Hepatic stellate cell (primary cell): ENCODE data around the gene TNFAIP8L1.

ENCODE experiments used
- DNase-seq: peaks from one replicate; pipeline ENCODE4 v3.0.0; 2011; ENCODE audit warnings: low spot score

The TNFAIP8L1 gene

GRCh38 chr19:4609878-4610511 lies 29.3 kb upstream of the TNFAIP8L1 start:
- no peak for DNase-seq

- no peak for DNase-seq
These were observed 26.0 kb upstream of the TNFAIP8L1 start for GRCh38 chr19:4613254-4613751.

- DNase-seq = no peak
These were observed 21.3 kb upstream of the TNFAIP8L1 start for GRCh38 chr19:4618019-4618418.

GRCh38 chr19:4619668-4620294 lies 19.5 kb upstream of the TNFAIP8L1 start:
- DNase-seq = no peak

GRCh38 chr19:4620675-4621074 lies 18.6 kb upstream of the TNFAIP8L1 start:
- DNase-seq = no peak

GRCh38 chr19:4622695-4623421 lies 16.5 kb upstream of the TNFAIP8L1 start:
- no peak for DNase-seq

- no peak for DNase-seq
These were observed 15.0 kb upstream of the TNFAIP8L1 start for GRCh38 chr19:4624301-4624700.

- no peak for DNase-seq
These were observed 14.5 kb upstream of the TNFAIP8L1 start for GRCh38 chr19:4624733-4625362.

GRCh38 chr19:4633140-4633967 lies 6.0 kb upstream of the TNFAIP8L1 start:
- peak; percentile 67 for DNase-seq

- no peak for DNase-seq
These were observed 3.6 kb upstream of the TNFAIP8L1 start for GRCh38 chr19:4635754-4636116.

- peak; percentile 85 for DNase-seq
These were observed 3.1 kb upstream of the TNFAIP8L1 start for GRCh38 chr19:4636151-4636717.

- DNase-seq = no peak
These were observed 2.6 kb upstream of the TNFAIP8L1 start for GRCh38 chr19:4636761-4637160.

GRCh38 chr19:4638317-4638716 lies 999 bp upstream of the TNFAIP8L1 start:
- no peak for DNase-seq

GRCh38 chr19:4639531-4640246 lies 373 bp downstream of the TNFAIP8L1 start:
- DNase-seq = no peak

- no peak for DNase-seq
These were observed 1.1 kb downstream of the TNFAIP8L1 start for GRCh38 chr19:4640247-4641000.

GRCh38 chr19:4641132-4641531 lies 1.8 kb downstream of the TNFAIP8L1 start:
- no peak for DNase-seq

GRCh38 chr19:4642625-4643024 lies 3.3 kb downstream of the TNFAIP8L1 start:
- no peak for DNase-seq

- no peak for DNase-seq
These were observed 6.4 kb downstream of the TNFAIP8L1 start for GRCh38 chr19:4645718-4646117.

- DNase-seq = peak; percentile 80
These were observed 8.6 kb downstream of the TNFAIP8L1 start for GRCh38 chr19:4647676-4648644.
